Fibroblast of the aortic adventitia (primary cell): ENCODE data around the gene KSR1. TPM values are rescaled to one million over a fixed set of nuclear protein-coding genes. Genes with fewer than 3 reads are reported as not detected.

Source experiments
- DNase-seq: peaks from one replicate; pipeline ENCODE4 v3.0.0-alpha.2; 2010; ENCODE audit warnings: low read depth
- H3K4me3 ChIP-seq: 2 replicates; pipeline ENCODE4 v1.5.1; 2011; ENCODE audit warnings: low read depth, mild to moderate bottlenecking, control low read depth, low read length, moderate library complexity
- total RNA-seq: library from RNA; depleted of rRNA; stranded (reverse); fragments of >200 nt; gene quantifications from 2 replicates; pipeline ENCODE4 v1.2.3, GENCODE V29; 2012; ENCODE audit warnings: low replicate concordance
- TF ChIP-seq, protein P1 (sequence below): IDR thresholded peaks from 2 replicates; pipeline ENCODE4 v1.5.1; 2011; ENCODE audit warnings: mild to moderate bottlenecking, low read length, control low read depth, inconsistent platforms; ENCODE audit not compliant: insufficient read depth

KSR1 gene
- total RNA-seq, 1 donor = 19.4 TPM

DNA sequence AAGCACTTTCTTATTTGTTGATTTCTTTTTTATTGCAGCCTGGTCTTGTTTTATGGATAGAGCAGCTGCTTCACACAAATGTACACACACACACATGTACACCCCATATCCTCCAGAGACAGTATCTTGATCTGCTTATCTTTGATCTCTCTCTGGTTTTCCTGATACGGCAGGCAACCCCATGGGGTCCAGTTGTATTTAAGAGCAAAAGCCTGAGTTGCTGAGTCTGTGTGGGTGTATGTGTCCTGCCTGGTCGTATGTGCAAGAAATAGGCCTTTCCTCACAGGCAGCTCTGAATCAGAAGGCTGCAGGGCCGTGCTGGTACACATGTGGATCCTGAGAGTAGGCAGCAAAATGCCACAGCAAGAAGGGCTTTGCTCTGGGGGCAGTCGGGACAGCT lies 160.2 kb downstream of the KSR1 start:
- TF ChIP-seq, protein P1, sequence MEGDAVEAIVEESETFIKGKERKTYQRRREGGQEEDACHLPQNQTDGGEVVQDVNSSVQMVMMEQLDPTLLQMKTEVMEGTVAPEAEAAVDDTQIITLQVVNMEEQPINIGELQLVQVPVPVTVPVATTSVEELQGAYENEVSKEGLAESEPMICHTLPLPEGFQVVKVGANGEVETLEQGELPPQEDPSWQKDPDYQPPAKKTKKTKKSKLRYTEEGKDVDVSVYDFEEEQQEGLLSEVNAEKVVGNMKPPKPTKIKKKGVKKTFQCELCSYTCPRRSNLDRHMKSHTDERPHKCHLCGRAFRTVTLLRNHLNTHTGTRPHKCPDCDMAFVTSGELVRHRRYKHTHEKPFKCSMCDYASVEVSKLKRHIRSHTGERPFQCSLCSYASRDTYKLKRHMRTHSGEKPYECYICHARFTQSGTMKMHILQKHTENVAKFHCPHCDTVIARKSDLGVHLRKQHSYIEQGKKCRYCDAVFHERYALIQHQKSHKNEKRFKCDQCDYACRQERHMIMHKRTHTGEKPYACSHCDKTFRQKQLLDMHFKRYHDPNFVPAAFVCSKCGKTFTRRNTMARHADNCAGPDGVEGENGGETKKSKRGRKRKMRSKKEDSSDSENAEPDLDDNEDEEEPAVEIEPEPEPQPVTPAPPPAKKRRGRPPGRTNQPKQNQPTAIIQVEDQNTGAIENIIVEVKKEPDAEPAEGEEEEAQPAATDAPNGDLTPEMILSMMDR = no peak
- no peak for DNase-seq
- no peak overlapping the region for H3K4me3 ChIP-seq

DNA sequence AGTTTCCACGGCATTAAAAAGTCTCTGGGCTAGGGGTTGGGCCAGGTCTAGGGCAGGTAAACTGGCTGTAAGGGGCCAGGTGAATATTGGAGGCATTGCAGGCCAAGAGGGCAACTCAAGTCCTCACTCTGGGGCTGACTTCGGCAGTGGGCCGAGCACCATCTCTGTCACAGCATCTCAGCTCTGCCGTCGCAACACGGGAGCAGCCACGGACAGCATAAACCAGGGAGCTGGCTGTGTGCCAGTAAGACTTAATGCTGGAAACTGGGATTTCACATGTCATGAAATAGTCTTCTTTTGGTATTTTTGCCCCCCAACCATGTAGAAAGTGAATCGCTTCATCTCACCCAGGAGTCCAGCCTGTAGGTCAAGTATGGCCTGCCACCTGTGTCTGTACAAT lies 162.2 kb downstream of the KSR1 start:
- DNase-seq = no peak
- TF ChIP-seq, protein P1 = no peak
- H3K4me3 ChIP-seq = no peak overlapping the region

DNA sequence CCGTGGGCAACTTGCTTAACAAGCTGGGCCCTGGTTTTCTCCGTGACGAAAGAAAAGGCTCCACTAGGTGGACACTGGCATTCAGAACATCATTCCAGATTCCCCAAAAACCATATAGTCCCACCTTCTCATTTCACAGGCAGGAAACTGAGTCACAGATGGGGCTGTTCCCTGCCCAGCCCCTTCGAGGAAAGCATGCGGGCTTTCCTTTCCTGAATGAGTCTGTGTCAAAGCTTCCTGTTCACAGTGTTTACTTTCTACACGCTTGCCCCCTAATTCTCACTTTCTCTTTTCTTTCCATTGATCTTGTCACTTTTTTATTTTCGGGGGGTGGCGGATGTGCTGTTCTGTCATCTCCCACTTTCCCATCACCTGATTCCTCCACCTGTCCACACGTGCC lies 164.5 kb downstream of the KSR1 start:
- H3K4me3 ChIP-seq = no peak overlapping the region
- no peak for DNase-seq
- TF ChIP-seq, protein P1 = no peak

DNA sequence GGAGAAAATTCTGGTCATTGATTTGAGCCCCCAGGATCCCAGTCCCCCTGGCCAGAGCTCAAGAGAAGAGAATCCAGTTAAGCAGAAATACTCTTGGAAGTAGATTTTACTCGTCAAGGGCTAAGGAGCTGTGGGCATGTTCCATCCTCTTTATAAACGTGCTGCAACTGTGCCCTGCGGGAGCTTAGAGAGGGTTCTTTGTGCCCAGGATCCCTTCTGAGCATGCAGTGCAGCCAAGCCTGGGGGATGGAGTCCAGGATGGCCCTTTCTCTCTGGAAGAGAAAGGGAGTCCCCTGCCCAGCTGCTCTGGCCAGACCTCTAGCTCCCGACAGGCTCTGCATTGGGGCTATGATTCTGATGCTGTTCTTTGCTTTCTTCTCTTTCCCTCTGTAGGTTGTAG lies 165.3 kb downstream of the KSR1 start:
- TF ChIP-seq, protein P1 = no peak
- DNase-seq = no peak
- H3K4me3 ChIP-seq = no peak overlapping the region

DNA sequence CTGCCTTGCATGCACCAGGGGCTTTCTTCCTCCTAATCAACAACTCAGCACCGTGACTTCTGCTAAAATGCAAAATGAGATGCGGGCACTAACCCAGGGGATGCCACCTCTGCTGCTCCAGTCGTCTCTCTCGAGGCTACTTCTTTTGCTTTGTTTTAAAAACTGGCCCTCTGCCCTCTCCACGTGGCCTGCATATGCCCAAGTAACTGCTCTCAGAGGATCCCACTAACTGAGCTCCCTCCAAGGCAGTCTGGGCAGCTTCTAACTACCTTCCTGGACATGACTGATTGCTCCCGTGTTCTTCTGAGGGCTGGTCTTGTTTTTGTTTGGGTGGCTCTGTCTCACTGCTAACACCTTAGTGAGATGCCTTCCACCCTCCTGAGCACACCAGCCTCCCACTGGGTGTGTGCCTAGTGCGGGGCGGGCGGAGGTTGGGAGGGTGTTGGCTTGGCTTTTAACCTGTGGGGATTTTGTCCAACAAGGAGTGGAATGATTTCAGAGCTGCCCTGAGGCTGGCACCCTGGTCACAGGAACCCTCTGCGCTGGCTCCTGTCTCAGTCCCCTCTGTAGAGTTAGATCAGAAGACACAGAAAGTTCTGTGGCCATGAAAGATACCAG lies 165.8 kb downstream of the KSR1 start:
- DNase-seq = no peak
- no peak overlapping the region for H3K4me3 ChIP-seq
- TF ChIP-seq, protein P1 = no peak

DNA sequence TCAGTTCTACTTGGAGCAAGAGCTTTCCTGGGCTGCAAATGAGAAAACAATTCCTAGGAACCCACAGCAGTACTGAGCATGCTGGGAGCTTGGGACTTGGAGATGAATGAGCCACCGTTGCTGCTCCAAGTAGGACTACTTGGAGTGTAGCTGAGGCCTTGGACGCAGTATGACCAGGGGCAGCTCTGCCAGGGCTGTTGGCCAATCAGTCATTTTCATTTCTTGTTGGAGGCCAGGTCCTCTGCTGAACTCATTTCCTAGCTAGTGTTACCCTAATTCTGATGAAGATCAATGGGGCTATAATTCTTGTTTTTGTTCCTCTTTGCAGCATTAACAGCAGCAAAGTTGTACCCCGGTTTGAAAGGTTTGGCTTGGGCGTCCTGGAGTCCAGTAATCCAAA lies 166.7 kb downstream of the KSR1 start:
- H3K4me3 ChIP-seq = no peak overlapping the region
- TF ChIP-seq, protein P1 = no peak
- no peak for DNase-seq

DNA sequence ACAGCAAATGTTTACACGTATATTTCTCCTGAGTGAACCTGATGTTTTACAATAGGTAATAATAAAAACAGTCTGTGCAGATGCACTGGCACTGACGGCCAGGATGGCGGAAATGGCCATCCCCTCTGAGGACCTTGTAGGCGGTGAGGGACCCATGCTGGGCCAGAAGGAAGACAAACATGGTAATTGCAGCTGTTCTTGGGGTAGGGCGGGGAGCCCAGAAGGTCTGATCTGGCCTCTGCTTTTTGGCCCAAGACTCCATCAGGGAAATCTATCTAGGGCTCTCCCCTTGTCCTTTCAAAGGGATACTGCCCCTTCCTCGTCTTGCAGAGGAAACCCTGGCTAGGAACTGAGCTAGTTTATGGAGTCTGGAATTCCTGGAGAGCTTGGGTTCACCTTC lies 167.4 kb downstream of the KSR1 start:
- TF ChIP-seq, protein P1 = no peak
- DNase-seq = no peak
- H3K4me3 ChIP-seq = no peak overlapping the region
